A549 (cell line): ENCODE results near the gene KIF1B. TPM values are rescaled to one million over a fixed set of nuclear protein-coding genes. Genes with fewer than 3 reads are reported as not detected.

Experiments used
- ATAC-seq, 2 experiments: fragments of 200-7000 bp in 1 of 2; fragments of >200 bp in 1 of 2; cut with Nextera tagmentation in 1 of 2; cut with Tn5 transposase in 1 of 2; 3 replicates each; pipeline versions ENCODE4 v1.8.0 to v1.9.1; 2018 to 2020; ENCODE audit warnings: mild to moderate bottlenecking in 1 of 2, moderate library complexity in 1 of 2
- CTCF ChIA-PET: fragments of 300-600 bp; sonication (Branson Sonifier 250); formaldehyde crosslinking; extraction: SDS; loops from one replicate; lab custom pipeline; 2021; ENCODE audit warnings: antibody characterized with exemption, inconsistent platforms; lab: Yijun Ruan, JAX
- POLR2A ChIA-PET: fragments of 350-600 bp; formaldehyde crosslinking; extraction: SDS; loops from one replicate; lab custom pipeline; 2021; ENCODE audit warnings: antibody characterized with exemption, inconsistent platforms; lab: Yijun Ruan, JAX
- DNase-seq, 2 experiments: peaks; one replicate each; pipeline versions ENCODE4 v3.0.0 to v3.0.0-alpha.2; 2011 to 2016; ENCODE audit warnings: low read depth in 1 of 2, low spot score in 1 of 2
- FAIRE-seq: peaks from 2 replicates; lab custom pipeline; 2011; peaks lifted over from hg19 to GRCh38; lab: Jason Lieb, UNC
- H3K27ac ChIP-seq, 2 experiments: fragments of >200 bp; sonication (Bioruptor Twin); formaldehyde crosslinking; 3 replicates each; pipeline ENCODE4 v1.5.1; 2016 to 2017
- H3K4me1 ChIP-seq: fragments of >200 bp; sonication (Bioruptor Twin); formaldehyde crosslinking; 3 replicates; pipeline ENCODE4 v1.6.1; 2016
- H3K4me2 ChIP-seq: fragments of >200 bp; sonication (Bioruptor Twin); formaldehyde crosslinking; 3 replicates; pipeline ENCODE4 v1.6.1; 2016
- H3K4me3 ChIP-seq: fragments of >200 bp; sonication (Bioruptor Twin); formaldehyde crosslinking; 3 replicates; pipeline ENCODE4 v1.5.1; 2016
- H3K9me3 ChIP-seq: fragments of >200 bp; sonication (Bioruptor Twin); formaldehyde crosslinking; 3 replicates; pipeline ENCODE4 v1.6.1; 2016
- BHLHE40 ChIP-seq: IDR thresholded peaks from 2 replicates; pipeline ENCODE4 v1.6.1; 2012; ENCODE audit warnings: low read depth, low read length, inconsistent platforms
- CBX2 ChIP-seq: fragments of 200-600 bp; sonication (generic); IDR thresholded peaks from 2 replicates; pipeline ENCODE4 v1.6.1; 2016; ENCODE audit warnings: low read depth, mild to moderate bottlenecking, borderline replicate concordance
- CBX8 ChIP-seq: fragments of 200-600 bp; sonication (generic); IDR thresholded peaks from 2 replicates; pipeline ENCODE4 v1.6.1; 2016
- CEBPB ChIP-seq, 2 experiments: fragments of >200 bp in 1 of 2; sonication (Bioruptor Twin) in 1 of 2; formaldehyde crosslinking in 1 of 2; IDR thresholded peaks; 2 replicates each; pipeline ENCODE4 v1.6.1; 2012 to 2016
- HDAC2 ChIP-seq: fragments of 200-600 bp; sonication (generic); IDR thresholded peaks from 2 replicates; pipeline ENCODE4 v1.6.1; 2016
- HOXB13 ChIP-seq: fragments of 250-450 bp; sonication (Bioruptor Pico); IDR thresholded peaks from 2 replicates; pipeline ENCODE4 v1.5.0; 2020; ENCODE audit warnings: low read depth, mild to moderate bottlenecking, moderate library complexity
- HOXB5 ChIP-seq: fragments of 250-450 bp; sonication (Bioruptor Pico); IDR thresholded peaks from 2 replicates; pipeline ENCODE4 v1.5.0; 2020; ENCODE audit warnings: mild to moderate bottlenecking, moderate library complexity
- MAFK ChIP-seq: fragments of 450-650 bp; IDR thresholded peaks from 2 replicates; pipeline ENCODE4 v1.6.1; 2014; ENCODE audit not compliant: partially characterized antibody
- NFE2L2 ChIP-seq: fragments of 150-350 bp; conservative IDR thresholded peaks from 2 replicates; pipeline ENCODE4 v1.6.1; 2014; ENCODE audit warnings: low read length
- RAD21 ChIP-seq, 2 experiments: fragments of >200 bp in 1 of 2; sonication (Bioruptor Twin) in 1 of 2; formaldehyde crosslinking in 1 of 2; IDR thresholded peaks in 1 of 2; conservative IDR thresholded peaks in 1 of 2; 2 replicates in 1 of 2; 3 replicates in 1 of 2; pipeline ENCODE4 v1.6.1; 2012 to 2018; ENCODE audit warnings: inconsistent platforms in 1 of 2
- RARB ChIP-seq: fragments of 250-450 bp; sonication (Bioruptor Pico); IDR thresholded peaks from 2 replicates; pipeline ENCODE4 v1.8.0; 2021; ENCODE audit warnings: mild to moderate bottlenecking, moderate library complexity
- RCOR1 ChIP-seq: fragments of 150-350 bp; IDR thresholded peaks from 2 replicates; pipeline ENCODE4 v1.6.1; 2014; ENCODE audit warnings: antibody characterized with exemption, low read length, low read depth
- SREBF2 ChIP-seq: fragments of 450-650 bp; IDR thresholded peaks from 2 replicates; pipeline ENCODE4 v1.6.1; 2014; ENCODE audit warnings: mild to moderate bottlenecking, moderate library complexity
- ZC3H11A ChIP-seq: fragments of 450-650 bp; IDR thresholded peaks from 2 replicates; pipeline ENCODE4 v1.6.1; 2014; ENCODE audit warnings: antibody characterized with exemption, mild to moderate bottlenecking
- ZFP36 ChIP-seq: fragments of 450-650 bp; IDR thresholded peaks from 2 replicates; pipeline ENCODE4 v1.6.1; 2014; ENCODE audit warnings: borderline replicate concordance; ENCODE audit not compliant: partially characterized antibody
- ZSCAN20 ChIP-seq: fragments of 250-450 bp; sonication (Bioruptor Pico); IDR thresholded peaks from 2 replicates; pipeline ENCODE4 v1.8.0; 2022; ENCODE audit warnings: mild to moderate bottlenecking, moderate library complexity
- WGBS: methylation state at CpG from one replicate; pipeline ENCODE4 v1.1.6; 2017; ENCODE audit errors: missing lambda C conversion rate; 5-methylcytosine and 5-hydroxymethylcytosine counted together
- polyA plus RNA-seq, 4 experiments: library from polyadenylated mRNA; depleted of rRNA in 3 of 4; stranded (reverse); fragments of >200 nt; fragmentation: RNase III in 1 of 4; extraction: RNeasy Plus Mini Kit Qiagen cat#74134 plus additional on column Dnase treatment in 1 of 4; gene quantifications; 2 replicates in 3 of 4; 3 replicates in 1 of 4; pipeline ENCODE4 v1.2.3, GENCODE V29; 2011 to 2017
- TF ChIP-seq, protein P1 (sequence below): fragments of 250-450 bp; sonication (Bioruptor Pico); IDR thresholded peaks from 2 replicates; pipeline ENCODE4 v1.5.0; 2021; ENCODE audit warnings: mild to moderate bottlenecking, moderate library complexity, borderline replicate concordance
- TF ChIP-seq, protein P2 (sequence below): IDR thresholded peaks from 2 replicates; pipeline ENCODE4 v1.6.1; 2012
- TF ChIP-seq, protein P3 (sequence below): fragments of 150-350 bp; IDR thresholded peaks from 2 replicates; pipeline ENCODE4 v1.6.1; 2014; ENCODE audit warnings: low read depth, mild to moderate bottlenecking, low read length
- TF ChIP-seq, protein P4 (sequence below): IDR thresholded peaks from 2 replicates; pipeline ENCODE4 v1.6.1; 2012

The KIF1B gene
- polyA plus RNA-seq, 2 of the 4 experiments (the other 2 are of a cell fraction) = 9.8 to 18.3 TPM

DNA sequence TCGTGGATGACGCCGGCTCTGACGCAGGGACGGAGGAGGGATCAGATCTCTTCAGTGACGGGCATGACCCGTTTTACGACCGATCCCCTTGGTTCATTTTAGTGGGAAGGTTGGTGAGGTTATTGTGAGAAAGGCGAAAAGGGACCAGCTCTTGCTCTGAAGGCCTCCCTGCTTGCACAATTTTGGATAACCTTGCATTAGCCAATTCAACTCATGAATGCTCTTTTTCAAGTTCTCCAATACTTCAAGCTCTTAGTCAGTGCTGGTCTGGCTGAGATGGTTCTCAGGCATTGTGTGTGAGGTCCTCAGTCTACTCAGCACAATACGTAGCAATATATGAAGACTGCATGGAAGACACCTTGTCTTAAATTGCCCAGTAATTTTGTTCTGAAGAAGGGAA, 115.9 kb downstream of the KIF1B start:
- POLR2A ChIA-PET = no interaction called here
- H3K4me1 ChIP-seq = no peaks in the 10 kb centered on the region
- H3K4me2 ChIP-seq = no peak overlapping the region
- H3K9me3 ChIP-seq = no peaks in the 10 kb centered on the region
- no peak overlapping the region for H3K4me3 ChIP-seq
- FAIRE-seq = no peak
- no peak for TF ChIP-seq CBX2
- TF ChIP-seq NFE2L2 = no peak
- TF ChIP-seq SREBF2 = no peak
- TF ChIP-seq HOXB5 (CRISPR knock-in tag) = no peak
- TF ChIP-seq, protein P1, sequence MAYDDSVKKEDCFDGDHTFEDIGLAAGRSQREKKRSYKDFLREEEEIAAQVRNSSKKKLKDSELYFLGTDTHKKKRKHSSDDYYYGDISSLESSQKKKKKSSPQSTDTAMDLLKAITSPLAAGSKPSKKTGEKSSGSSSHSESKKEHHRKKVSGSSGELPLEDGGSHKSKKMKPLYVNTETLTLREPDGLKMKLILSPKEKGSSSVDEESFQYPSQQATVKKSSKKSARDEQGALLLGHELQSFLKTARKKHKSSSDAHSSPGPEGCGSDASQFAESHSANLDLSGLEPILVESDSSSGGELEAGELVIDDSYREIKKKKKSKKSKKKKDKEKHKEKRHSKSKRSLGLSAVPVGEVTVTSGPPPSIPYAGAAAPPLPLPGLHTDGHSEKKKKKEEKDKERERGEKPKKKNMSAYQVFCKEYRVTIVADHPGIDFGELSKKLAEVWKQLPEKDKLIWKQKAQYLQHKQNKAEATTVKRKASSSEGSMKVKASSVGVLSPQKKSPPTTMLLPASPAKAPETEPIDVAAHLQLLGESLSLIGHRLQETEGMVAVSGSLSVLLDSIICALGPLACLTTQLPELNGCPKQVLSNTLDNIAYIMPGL (CRISPR knock-in tag) = no peak
- no peak for TF ChIP-seq HOXB13 (CRISPR knock-in tag)
- no peak for TF ChIP-seq RCOR1
- no peak for TF ChIP-seq HDAC2
- TF ChIP-seq, protein P2, sequence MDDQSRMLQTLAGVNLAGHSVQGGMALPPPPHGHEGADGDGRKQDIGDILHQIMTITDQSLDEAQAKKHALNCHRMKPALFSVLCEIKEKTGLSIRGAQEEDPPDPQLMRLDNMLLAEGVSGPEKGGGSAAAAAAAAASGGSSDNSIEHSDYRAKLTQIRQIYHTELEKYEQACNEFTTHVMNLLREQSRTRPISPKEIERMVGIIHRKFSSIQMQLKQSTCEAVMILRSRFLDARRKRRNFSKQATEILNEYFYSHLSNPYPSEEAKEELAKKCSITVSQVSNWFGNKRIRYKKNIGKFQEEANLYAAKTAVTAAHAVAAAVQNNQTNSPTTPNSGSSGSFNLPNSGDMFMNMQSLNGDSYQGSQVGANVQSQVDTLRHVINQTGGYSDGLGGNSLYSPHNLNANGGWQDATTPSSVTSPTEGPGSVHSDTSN = no peak
- TF ChIP-seq ZC3H11A = no peak
- TF ChIP-seq, protein P3, sequence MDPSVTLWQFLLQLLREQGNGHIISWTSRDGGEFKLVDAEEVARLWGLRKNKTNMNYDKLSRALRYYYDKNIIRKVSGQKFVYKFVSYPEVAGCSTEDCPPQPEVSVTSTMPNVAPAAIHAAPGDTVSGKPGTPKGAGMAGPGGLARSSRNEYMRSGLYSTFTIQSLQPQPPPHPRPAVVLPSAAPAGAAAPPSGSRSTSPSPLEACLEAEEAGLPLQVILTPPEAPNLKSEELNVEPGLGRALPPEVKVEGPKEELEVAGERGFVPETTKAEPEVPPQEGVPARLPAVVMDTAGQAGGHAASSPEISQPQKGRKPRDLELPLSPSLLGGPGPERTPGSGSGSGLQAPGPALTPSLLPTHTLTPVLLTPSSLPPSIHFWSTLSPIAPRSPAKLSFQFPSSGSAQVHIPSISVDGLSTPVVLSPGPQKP = no peak
- no peak for TF ChIP-seq ZSCAN20
- TF ChIP-seq CEBPB (IDR thresholded peaks at IDR 0.05) = no peak
- no peak for TF ChIP-seq BHLHE40
- no peak for TF ChIP-seq RARB
- no peak for TF ChIP-seq ZFP36
- TF ChIP-seq RAD21 (conservative IDR thresholded peaks at IDR 0.05 in 1 of 2, IDR thresholded peaks at IDR 0.05 in 1 of 2) = no peak
- TF ChIP-seq, protein P4, sequence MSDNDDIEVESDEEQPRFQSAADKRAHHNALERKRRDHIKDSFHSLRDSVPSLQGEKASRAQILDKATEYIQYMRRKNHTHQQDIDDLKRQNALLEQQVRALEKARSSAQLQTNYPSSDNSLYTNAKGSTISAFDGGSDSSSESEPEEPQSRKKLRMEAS = no peak
- TF ChIP-seq CBX8 = no peak
- TF ChIP-seq, all 56 proteins: peak for 0
- no peak overlapping the region for H3K27ac ChIP-seq
- 96% methylated on average over 11 of the region's 11 CpGs for WGBS
- CTCF ChIA-PET = interaction anchor here (0.6 to 1.6 kb wide), 3 partner anchors 12 to 117 kb away, joined by 3 to 6 read pairs (median 3); partner anchors contain the start of gene KIF1B
- no peak for ATAC-seq
- no peak for DNase-seq

DNA sequence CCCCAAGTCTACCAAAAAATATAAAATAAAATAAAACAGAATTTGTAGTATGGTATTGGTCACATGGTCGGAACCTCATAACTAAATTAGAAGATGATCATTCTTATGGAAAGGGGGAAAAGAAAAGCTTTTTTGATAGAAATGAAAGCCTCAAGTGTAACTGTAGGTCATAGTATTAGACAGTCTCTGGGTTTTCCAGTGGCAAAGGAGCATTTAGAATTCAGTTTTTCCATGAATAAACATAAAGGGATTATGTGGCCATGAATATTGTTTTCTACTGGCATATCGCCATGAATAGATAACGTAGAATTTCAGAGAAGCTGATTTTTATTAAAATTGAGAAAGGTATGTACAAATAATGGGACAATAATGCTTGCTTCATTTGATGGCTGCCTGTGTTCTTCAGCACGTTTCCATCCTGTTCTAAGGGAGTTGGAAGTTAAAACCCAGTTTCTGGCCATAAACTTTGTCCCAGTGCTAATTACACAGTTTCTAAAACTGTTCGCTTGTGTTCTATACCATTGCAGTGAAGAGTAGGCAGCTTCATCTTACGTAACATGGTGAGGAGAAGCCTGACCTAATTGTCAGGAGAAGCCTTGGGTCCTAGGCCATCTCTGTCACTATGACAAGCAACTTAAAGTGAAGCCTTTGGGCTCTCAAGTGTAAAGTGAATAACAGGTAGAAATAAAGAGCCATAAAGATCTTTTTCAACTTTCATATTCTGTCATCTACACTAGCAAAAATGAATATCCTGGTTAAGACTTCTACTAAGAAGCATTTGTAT, 118.0 kb downstream of the KIF1B start:
- no peak for ATAC-seq
- Histone ChIP-seq H3K27ac (no peak overlapping the region), H3K4me1 (no peaks in the 10 kb centered on the region), H3K9me3 (no peaks in the 10 kb centered on the region), H3K4me2 (no peak overlapping the region)
- no peak for DNase-seq
- FAIRE-seq = no peak
- POLR2A ChIA-PET = no interaction called here
- 90% methylated on average over 6 of the region's 6 CpGs for WGBS
- TF ChIP-seq RARB = no peak
- no peak for TF ChIP-seq MAFK
- TF ChIP-seq SREBF2 = no peak
- TF ChIP-seq, all 56 proteins: peak for 0
- CTCF ChIA-PET = interaction anchor here (0.9 to 1.0 kb wide), 2 partner anchors 10 to 101 kb away, joined by 3 read pairs; no protein-coding TSS in a partner anchor
- no peak overlapping the region for H3K4me3 ChIP-seq
